Measurements from ENCODE around the gene B4GALT7. TPM values are rescaled to one million over a fixed set of nuclear protein-coding genes. Genes with fewer than 3 reads are reported as not detected.

Gene B4GALT7
- polyA plus RNA-seq, 1 of the 3 experiments (the other 2 are of a cell fraction) = 37.5 TPM

DNA sequence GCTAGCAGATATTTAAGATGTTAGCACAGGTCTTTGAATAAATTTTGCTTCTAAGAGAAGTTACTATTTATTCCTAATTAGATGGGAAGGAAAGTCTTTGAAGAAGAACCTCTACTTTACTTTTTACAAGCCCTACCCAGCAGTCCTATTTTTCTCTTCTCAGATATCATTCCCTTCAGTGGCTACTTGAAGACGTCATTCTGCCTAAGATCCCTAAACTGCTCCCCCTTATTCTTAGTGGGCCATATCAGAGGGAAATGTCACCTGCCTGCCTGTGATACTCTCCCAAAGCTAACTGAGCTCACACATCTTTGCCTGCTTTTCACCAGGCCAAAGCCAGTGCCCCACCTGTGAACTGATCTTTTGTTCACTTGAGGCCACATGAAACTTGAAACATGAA, 24.4 kb upstream of the B4GALT7 start:
- Histone ChIP-seq H3K4me2 (no peak overlapping the region), H3K4me3 (ENCODE audit: low read depth in 2 of 2, low read length in 1 of 2) (no peak overlapping the region), H3K9ac (no peak overlapping the region), H2AFZ (ENCODE audit: low read depth) (no peak overlapping the region), H3K9me3 (no peaks in the 10 kb centered on the region), H3K4me1 (ENCODE audit: control insufficient read depth in 1 of 2, insufficient read depth in 2 of 2, low read depth in 1 of 2, low read length in 1 of 2) (no peaks in the 10 kb centered on the region), H3K27ac (ENCODE audit: low read depth in 2 of 2, low read length in 1 of 2) (no peak overlapping the region), H3K36me3 (replicated peaks in 1 of 2; ENCODE audit: control insufficient read depth in 1 of 2, insufficient read depth in 2 of 2, low read length in 1 of 2) (no peaks in the 10 kb centered on the region), H3K27me3 (ENCODE audit: insufficient read depth) (peaks cover 10% of the 10 kb centered on the region; the same call in 1 of the 2 replicates), H4K20me1 (ENCODE audit: insufficient read depth) (no peaks in the 10 kb centered on the region), H3K79me2 (ENCODE audit: insufficient read depth) (no peaks in the 10 kb centered on the region), H3K9me2 (no peaks in the 10 kb centered on the region), H3F3A (replicated peaks; ENCODE audit: insufficient read depth) (no peaks in the 10 kb centered on the region)
- no peak for DNase-seq
- ChIA-PET POLR2A (no interaction called here), CTCF (interaction anchor here (0.8 to 1.3 kb wide), 2 partner anchors 12 kb away, joined by 3 to 4 read pairs; no protein-coding TSS in a partner anchor)
- TF ChIP-seq, protein P1, sequence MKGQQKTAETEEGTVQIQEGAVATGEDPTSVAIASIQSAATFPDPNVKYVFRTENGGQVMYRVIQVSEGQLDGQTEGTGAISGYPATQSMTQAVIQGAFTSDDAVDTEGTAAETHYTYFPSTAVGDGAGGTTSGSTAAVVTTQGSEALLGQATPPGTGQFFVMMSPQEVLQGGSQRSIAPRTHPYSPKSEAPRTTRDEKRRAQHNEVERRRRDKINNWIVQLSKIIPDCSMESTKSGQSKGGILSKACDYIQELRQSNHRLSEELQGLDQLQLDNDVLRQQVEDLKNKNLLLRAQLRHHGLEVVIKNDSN (IDR thresholded peaks at IDR 0.05; ENCODE audit: borderline replicate concordance, low read depth) = no peak
- TF ChIP-seq, protein P2, sequence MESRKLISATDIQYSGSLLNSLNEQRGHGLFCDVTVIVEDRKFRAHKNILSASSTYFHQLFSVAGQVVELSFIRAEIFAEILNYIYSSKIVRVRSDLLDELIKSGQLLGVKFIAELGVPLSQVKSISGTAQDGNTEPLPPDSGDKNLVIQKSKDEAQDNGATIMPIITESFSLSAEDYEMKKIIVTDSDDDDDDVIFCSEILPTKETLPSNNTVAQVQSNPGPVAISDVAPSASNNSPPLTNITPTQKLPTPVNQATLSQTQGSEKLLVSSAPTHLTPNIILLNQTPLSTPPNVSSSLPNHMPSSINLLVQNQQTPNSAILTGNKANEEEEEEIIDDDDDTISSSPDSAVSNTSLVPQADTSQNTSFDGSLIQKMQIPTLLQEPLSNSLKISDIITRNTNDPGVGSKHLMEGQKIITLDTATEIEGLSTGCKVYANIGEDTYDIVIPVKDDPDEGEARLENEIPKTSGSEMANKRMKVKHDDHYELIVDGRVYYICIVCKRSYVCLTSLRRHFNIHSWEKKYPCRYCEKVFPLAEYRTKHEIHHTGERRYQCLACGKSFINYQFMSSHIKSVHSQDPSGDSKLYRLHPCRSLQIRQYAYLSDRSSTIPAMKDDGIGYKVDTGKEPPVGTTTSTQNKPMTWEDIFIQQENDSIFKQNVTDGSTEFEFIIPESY (IDR thresholded peaks at IDR 0.05; ENCODE audit: borderline replicate concordance, low read depth) = no peak
- TF ChIP-seq TAF1 (IDR thresholded peaks at IDR 0.05; ENCODE audit: borderline replicate concordance, low read depth, low read length) (no peak), RXRA (IDR thresholded peaks at IDR 0.05; ENCODE audit: borderline replicate concordance, low read depth) (no peak), GATA2 (CRISPR knock-in tag; IDR thresholded peaks at IDR 0.05) (no peak), EZH2phosphoT487 (IDR thresholded peaks at IDR 0.05; ENCODE audit: borderline replicate concordance, low read depth) (no peak), FOXM1 (IDR thresholded peaks at IDR 0.05; ENCODE audit: low read depth) (no peak), RFX5 (IDR thresholded peaks at IDR 0.05; ENCODE audit: low read length) (no peak), YY1 (IDR thresholded peaks at IDR 0.05; ENCODE audit: low read depth) (no peak), NFIC (IDR thresholded peaks at IDR 0.05; ENCODE audit: borderline replicate concordance) (no peak), ELF1 (IDR thresholded peaks at IDR 0.05) (no peak)
- TF ChIP-seq, protein P3, sequence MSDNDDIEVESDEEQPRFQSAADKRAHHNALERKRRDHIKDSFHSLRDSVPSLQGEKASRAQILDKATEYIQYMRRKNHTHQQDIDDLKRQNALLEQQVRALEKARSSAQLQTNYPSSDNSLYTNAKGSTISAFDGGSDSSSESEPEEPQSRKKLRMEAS (IDR thresholded peaks at IDR 0.05; ENCODE audit: low read depth) = no peak
- 84% methylated on average over 1 of the region's 1 CpG for WGBS (ENCODE audit: low lambda C conversion rate)

DNA sequence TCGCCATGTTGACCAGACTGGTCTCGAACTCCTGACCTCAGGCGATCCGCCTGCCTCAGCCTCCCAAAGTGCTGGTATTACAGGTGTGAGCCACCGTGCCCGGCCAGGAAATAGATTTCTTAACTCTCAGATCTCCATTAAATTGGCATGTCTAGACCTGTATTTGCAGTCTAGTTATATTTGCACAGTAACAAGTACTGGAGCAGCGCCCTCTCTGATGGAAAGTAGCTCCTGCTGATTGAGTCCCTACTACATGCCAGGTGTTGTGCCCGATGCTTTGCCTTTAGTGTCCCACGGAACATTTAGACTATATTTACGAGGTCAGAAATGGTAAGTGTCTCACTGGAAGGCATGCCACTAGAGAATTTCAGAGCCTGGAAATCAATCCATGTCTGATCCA, 23.8 kb upstream of the B4GALT7 start:
- Histone ChIP-seq H4K20me1 (ENCODE audit: insufficient read depth) (no peaks in the 10 kb centered on the region), H3K27me3 (ENCODE audit: insufficient read depth) (peaks cover 10% of the 10 kb centered on the region; the same call in 1 of the 2 replicates), H3K36me3 (replicated peaks in 1 of 2; ENCODE audit: control insufficient read depth in 1 of 2, insufficient read depth in 2 of 2, low read length in 1 of 2) (no peaks in the 10 kb centered on the region), H3K4me1 (ENCODE audit: control insufficient read depth in 1 of 2, insufficient read depth in 2 of 2, low read depth in 1 of 2, low read length in 1 of 2) (no peaks in the 10 kb centered on the region), H3K79me2 (ENCODE audit: insufficient read depth) (no peaks in the 10 kb centered on the region), H3K9me3 (no peaks in the 10 kb centered on the region), H2AFZ (ENCODE audit: low read depth) (no peak overlapping the region), H3K4me3 (ENCODE audit: low read depth in 2 of 2, low read length in 1 of 2) (no peak overlapping the region), H3K4me2 (no peak overlapping the region), H3K9me2 (no peaks in the 10 kb centered on the region), H3K9ac (no peak overlapping the region), H3F3A (replicated peaks; ENCODE audit: insufficient read depth) (no peaks in the 10 kb centered on the region), H3K27ac (ENCODE audit: low read depth in 2 of 2, low read length in 1 of 2) (no peak overlapping the region)
- POLR2A ChIA-PET = no interaction called here
- DNase-seq = no peak
- CTCF ChIA-PET = interaction anchor here (0.8 to 1.3 kb wide), 2 partner anchors 11 to 13 kb away, joined by 3 to 4 read pairs; no protein-coding TSS in a partner anchor
- WGBS (ENCODE audit: low lambda C conversion rate) = 42% methylated on average over 10 of the region's 10 CpGs
- TF ChIP-seq NFIC (IDR thresholded peaks at IDR 0.05; ENCODE audit: borderline replicate concordance) (no peak), RFX5 (IDR thresholded peaks at IDR 0.05; ENCODE audit: low read length) (no peak), GATA2 (CRISPR knock-in tag; IDR thresholded peaks at IDR 0.05) (no peak), SIN3A (IDR thresholded peaks at IDR 0.05; ENCODE audit: borderline replicate concordance, low read depth, low read length) (no peak), NRF1 (IDR thresholded peaks at IDR 0.05; ENCODE audit: low read depth, low read length) (no peak), RCOR1 (IDR thresholded peaks at IDR 0.05; ENCODE audit: low read length) (no peak), RXRA (IDR thresholded peaks at IDR 0.05; ENCODE audit: borderline replicate concordance, low read depth) (no peak), TCF12 (IDR thresholded peaks at IDR 0.05) (no peak), CHD2 (IDR thresholded peaks at IDR 0.05; ENCODE audit: low read length, partially characterized antibody) (no peak), YY1 (IDR thresholded peaks at IDR 0.05; ENCODE audit: low read depth) (no peak), FOSL2 (IDR thresholded peaks at IDR 0.05; ENCODE audit: borderline replicate concordance, low read depth) (no peak), TAF1 (IDR thresholded peaks at IDR 0.05; ENCODE audit: borderline replicate concordance, low read depth, low read length) (no peak)
- TF ChIP-seq, protein P4, sequence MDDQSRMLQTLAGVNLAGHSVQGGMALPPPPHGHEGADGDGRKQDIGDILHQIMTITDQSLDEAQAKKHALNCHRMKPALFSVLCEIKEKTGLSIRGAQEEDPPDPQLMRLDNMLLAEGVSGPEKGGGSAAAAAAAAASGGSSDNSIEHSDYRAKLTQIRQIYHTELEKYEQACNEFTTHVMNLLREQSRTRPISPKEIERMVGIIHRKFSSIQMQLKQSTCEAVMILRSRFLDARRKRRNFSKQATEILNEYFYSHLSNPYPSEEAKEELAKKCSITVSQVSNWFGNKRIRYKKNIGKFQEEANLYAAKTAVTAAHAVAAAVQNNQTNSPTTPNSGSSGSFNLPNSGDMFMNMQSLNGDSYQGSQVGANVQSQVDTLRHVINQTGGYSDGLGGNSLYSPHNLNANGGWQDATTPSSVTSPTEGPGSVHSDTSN (IDR thresholded peaks at IDR 0.05) = no peak
- TF ChIP-seq, protein P5, sequence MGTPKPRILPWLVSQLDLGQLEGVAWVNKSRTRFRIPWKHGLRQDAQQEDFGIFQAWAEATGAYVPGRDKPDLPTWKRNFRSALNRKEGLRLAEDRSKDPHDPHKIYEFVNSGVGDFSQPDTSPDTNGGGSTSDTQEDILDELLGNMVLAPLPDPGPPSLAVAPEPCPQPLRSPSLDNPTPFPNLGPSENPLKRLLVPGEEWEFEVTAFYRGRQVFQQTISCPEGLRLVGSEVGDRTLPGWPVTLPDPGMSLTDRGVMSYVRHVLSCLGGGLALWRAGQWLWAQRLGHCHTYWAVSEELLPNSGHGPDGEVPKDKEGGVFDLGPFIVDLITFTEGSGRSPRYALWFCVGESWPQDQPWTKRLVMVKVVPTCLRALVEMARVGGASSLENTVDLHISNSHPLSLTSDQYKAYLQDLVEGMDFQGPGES (IDR thresholded peaks at IDR 0.05; ENCODE audit: low read depth, low read length) = no peak
- TF ChIP-seq, protein P3 (IDR thresholded peaks at IDR 0.05; ENCODE audit: low read depth) = no peak
- TF ChIP-seq, protein P6, sequence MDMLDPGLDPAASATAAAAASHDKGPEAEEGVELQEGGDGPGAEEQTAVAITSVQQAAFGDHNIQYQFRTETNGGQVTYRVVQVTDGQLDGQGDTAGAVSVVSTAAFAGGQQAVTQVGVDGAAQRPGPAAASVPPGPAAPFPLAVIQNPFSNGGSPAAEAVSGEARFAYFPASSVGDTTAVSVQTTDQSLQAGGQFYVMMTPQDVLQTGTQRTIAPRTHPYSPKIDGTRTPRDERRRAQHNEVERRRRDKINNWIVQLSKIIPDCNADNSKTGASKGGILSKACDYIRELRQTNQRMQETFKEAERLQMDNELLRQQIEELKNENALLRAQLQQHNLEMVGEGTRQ (IDR thresholded peaks at IDR 0.05; ENCODE audit: borderline replicate concordance, low read depth, low read length) = no peak
